HepG2 (cell line): ENCODE data around the gene ZNF584.

Experiments
- ATF7-NPFF ChIP-seq: sonication (generic); formaldehyde crosslinking; IDR thresholded peaks from 2 replicates; pipeline ENCODE4 v1.8.1; 2023; ENCODE audit warnings: mild to moderate bottlenecking, low read depth, missing genetic modification reagents, moderate library complexity
- GMEB1 ChIP-seq: sonication (generic); formaldehyde crosslinking; IDR thresholded peaks from 2 replicates; pipeline ENCODE4 v1.5.1; 2020; ENCODE audit warnings: missing genetic modification reagents, mild to moderate bottlenecking, borderline replicate concordance
- MEIS1 ChIP-seq: sonication (generic); formaldehyde crosslinking; IDR thresholded peaks from 2 replicates; pipeline ENCODE4 v1.9.0; 2021; ENCODE audit warnings: mild to moderate bottlenecking, missing genetic modification reagents, moderate library complexity, borderline replicate concordance
- NKX3-1 ChIP-seq: sonication (generic); formaldehyde crosslinking; IDR thresholded peaks from 2 replicates; pipeline ENCODE4 v1.5.0; 2020; ENCODE audit warnings: missing genetic modification reagents
- PHF21A ChIP-seq: sonication (generic); formaldehyde crosslinking; IDR thresholded peaks from 2 replicates; pipeline ENCODE4 v1.5.0; 2020; ENCODE audit warnings: mild to moderate bottlenecking, missing genetic modification reagents

GRCh38 chr19:58362272-58362994 lies 46.0 kb upstream of the ZNF584 start, which contains the start of gene ZNF497:
- peak; percentile 79; the same call in 1 of the 2 replicates for TF ChIP-seq ATF7-NPFF
- peak; percentile 56 for TF ChIP-seq NKX3-1
- peak; percentile 73; the same call in 1 of the 2 replicates for TF ChIP-seq PHF21A (CRISPR knock-in tag)
- no peak; the same call in 1 of the 2 replicates for TF ChIP-seq MEIS1
- TF ChIP-seq GMEB1 = peak; percentile 84
